Liver (tissue), 9 donors: ENCODE data around the gene RBMS3. TPM values are rescaled to one million over a fixed set of nuclear protein-coding genes. Genes with fewer than 3 reads are reported as not detected.

Source experiments
- DNase-seq: peaks from one replicate; pipeline ENCODE4 v3.0.0-alpha.2; 2017; ENCODE audit warnings: low spot score
- H3K27ac ChIP-seq, 2 donors: one replicate each; pipeline ENCODE4 v1.7.0; 2013; ENCODE audit warnings: inconsistent platforms in 2 of 2, low read length in 2 of 2, control low read depth in 1 of 2, low read depth in 1 of 2, mild to moderate bottlenecking in 1 of 2
- H3K27me3 ChIP-seq, 4 donors: one replicate each; pipeline versions ENCODE4 v1.6.1 to v1.7.0; 2013; ENCODE audit warnings: low read length in 3 of 4, inconsistent platforms in 1 of 4, mild to moderate bottlenecking in 1 of 4, moderate library complexity in 1 of 4; ENCODE audit not compliant: control insufficient read depth in 4 of 4, insufficient read depth in 4 of 4
- H3K36me3 ChIP-seq, 4 donors: one replicate each; pipeline versions ENCODE4 v1.6.1 to v1.7.0; 2013; ENCODE audit warnings: low read length in 3 of 4, mild to moderate bottlenecking in 3 of 4, low read depth in 1 of 4, moderate library complexity in 1 of 4; ENCODE audit not compliant: control insufficient read depth in 4 of 4, insufficient read depth in 3 of 4
- H3K4me1 ChIP-seq, 4 donors: one replicate each; pipeline versions ENCODE4 v1.6.1 to v1.7.0; 2013; ENCODE audit warnings: low read length in 3 of 4, mild to moderate bottlenecking in 3 of 4, moderate library complexity in 1 of 4; ENCODE audit not compliant: control insufficient read depth in 4 of 4, insufficient read depth in 4 of 4
- H3K4me3 ChIP-seq, 3 donors: one replicate each; pipeline versions ENCODE4 v1.6.1 to v1.7.0; 2013; ENCODE audit warnings: low read length in 3 of 3, control low read depth in 1 of 3, low read depth in 1 of 3, mild to moderate bottlenecking in 1 of 3
- H3K9ac ChIP-seq, 2 donors: one replicate each; pipeline ENCODE4 v1.7.0; 2013; ENCODE audit warnings: low read length in 2 of 2, mild to moderate bottlenecking in 2 of 2, moderate library complexity in 2 of 2, control low read depth in 1 of 2, low read depth in 1 of 2
- H3K9me3 ChIP-seq, 4 donors: one replicate each; pipeline versions ENCODE4 v1.6.1 to v1.7.0; 2013; ENCODE audit warnings: low read length in 3 of 4; ENCODE audit not compliant: control insufficient read depth in 4 of 4
- EGR1 ChIP-seq, 2 donors: IDR thresholded peaks; 2 replicates each; pipeline ENCODE4 v1.6.1; 2016 to 2018; ENCODE audit warnings: antibody characterized with exemption in 2 of 2, low read depth in 2 of 2
- FOXA1 ChIP-seq: IDR thresholded peaks from 2 replicates; pipeline ENCODE4 v1.6.1; 2016; ENCODE audit warnings: antibody characterized with exemption
- FOXA2 ChIP-seq: IDR thresholded peaks from 2 replicates; pipeline ENCODE4 v1.6.1; 2016; ENCODE audit warnings: antibody characterized with exemption
- GABPA ChIP-seq, 2 donors: IDR thresholded peaks in 1 of 2; conservative IDR thresholded peaks in 1 of 2; 2 replicates each; pipeline ENCODE4 v1.6.1; 2016; ENCODE audit warnings: antibody characterized with exemption in 2 of 2, mild to moderate bottlenecking in 1 of 2, moderate library complexity in 1 of 2
- HNF4G ChIP-seq: IDR thresholded peaks from 2 replicates; pipeline ENCODE4 v1.6.1; 2016; ENCODE audit warnings: antibody characterized with exemption
- JUND ChIP-seq, 2 donors: IDR thresholded peaks; 2 replicates each; pipeline ENCODE4 v1.6.1; 2016; ENCODE audit warnings: antibody characterized with exemption in 2 of 2
- NR2F2 ChIP-seq: IDR thresholded peaks from 2 replicates; pipeline ENCODE4 v1.6.1; 2016; ENCODE audit warnings: antibody characterized with exemption
- RAD21 ChIP-seq, 2 donors: IDR thresholded peaks; 2 replicates each; pipeline ENCODE4 v1.6.1; 2016; ENCODE audit warnings: antibody characterized with exemption in 2 of 2, mild to moderate bottlenecking in 2 of 2
- RXRA ChIP-seq, 2 donors: IDR thresholded peaks; 2 replicates each; pipeline ENCODE4 v1.6.1; 2017 to 2018; ENCODE audit warnings: antibody characterized with exemption in 2 of 2, mild to moderate bottlenecking in 1 of 2
- SP1 ChIP-seq: IDR thresholded peaks from 2 replicates; pipeline ENCODE4 v1.6.1; 2018; ENCODE audit warnings: antibody characterized with exemption, mild to moderate bottlenecking
- WGBS: extraction: QIAGEN DNeasy Blood & Tissue Kit; methylation state at CpG from one replicate; pipeline ENCODE4 v1.1.7; 2013; 5-methylcytosine and 5-hydroxymethylcytosine counted together
- polyA plus RNA-seq, 2 donors: library from polyadenylated mRNA; stranded (reverse) in 1 of 2; unstranded in 1 of 2; fragments of 200-250 nt in 1 of 2; fragments of >200 nt in 1 of 2; fragmentation: Nextera tagmentation in 1 of 2; extraction: Ambion mirVana in 1 of 2; gene quantifications; one replicate each; pipeline versions ENCODE4 v1.2.1 to v1.2.3, GENCODE V29; 2013 to 2015
- total RNA-seq, 2 donors: library from RNA; depleted of rRNA; stranded (reverse); fragments of >200 nt; gene quantifications; one replicate each; pipeline ENCODE4 v1.2.3, GENCODE V29; 2014
- TF ChIP-seq, protein P1 (sequence below): fragments of 150-350 bp; IDR thresholded peaks from 2 replicates; pipeline ENCODE4 v1.5.1; 2017; ENCODE audit warnings: improper control_type of control experiment, low read depth, low read length; ENCODE audit not compliant: missing input control
- TF ChIP-seq, protein P2 (sequence below): IDR thresholded peaks from 2 replicates; pipeline ENCODE4 v1.6.1; 2016; ENCODE audit warnings: antibody characterized with exemption
- TF ChIP-seq, protein P3 (sequence below): IDR thresholded peaks from 2 replicates; pipeline ENCODE4 v1.6.1; 2016; ENCODE audit warnings: antibody characterized with exemption
- donor health status: healthy.
- donor health status: healthy.
- donor health status: healthy.
- donor health status: healthy.
- donor health status: healthy.

RBMS3 gene
- total and polyA plus RNA-seq, 4 donors = 1.2 to 14.9 (median 9.3) TPM

DNA sequence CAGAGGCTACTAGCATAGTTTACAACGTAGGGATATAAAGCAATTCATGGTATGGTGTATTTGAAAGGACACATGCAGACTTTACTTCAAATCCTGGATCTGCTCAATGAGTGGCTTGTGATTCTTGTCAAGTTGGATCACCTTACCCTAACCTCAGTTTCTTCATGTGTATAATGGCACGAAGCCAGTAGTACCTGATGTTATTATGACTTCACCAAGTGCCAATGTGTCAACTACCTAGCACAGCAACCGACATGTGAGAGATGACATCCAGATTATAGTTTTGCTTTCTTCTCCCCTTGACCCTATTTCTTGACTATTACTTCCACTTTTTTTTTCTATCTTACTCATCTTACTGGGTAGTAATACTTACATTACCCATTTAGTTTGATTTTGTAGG, 304.5 kb downstream of the RBMS3 start:
- Histone ChIP-seq H3K4me1 (no peaks in the 10 kb centered on the region), H3K36me3 (no peaks in the 10 kb centered on the region), H3K9me3 (no peaks in the 10 kb centered on the region), H3K4me3 (no peak overlapping the region), H3K9ac (no peak overlapping the region), H3K27me3 (no peaks in the 10 kb centered on the region), H3K27ac (no peak overlapping the region)
- DNase-seq = no peak
- TF ChIP-seq NR2F2 = no peak
- no peak for TF ChIP-seq JUND (IDR thresholded peaks at IDR 0.05)
- TF ChIP-seq, protein P1, sequence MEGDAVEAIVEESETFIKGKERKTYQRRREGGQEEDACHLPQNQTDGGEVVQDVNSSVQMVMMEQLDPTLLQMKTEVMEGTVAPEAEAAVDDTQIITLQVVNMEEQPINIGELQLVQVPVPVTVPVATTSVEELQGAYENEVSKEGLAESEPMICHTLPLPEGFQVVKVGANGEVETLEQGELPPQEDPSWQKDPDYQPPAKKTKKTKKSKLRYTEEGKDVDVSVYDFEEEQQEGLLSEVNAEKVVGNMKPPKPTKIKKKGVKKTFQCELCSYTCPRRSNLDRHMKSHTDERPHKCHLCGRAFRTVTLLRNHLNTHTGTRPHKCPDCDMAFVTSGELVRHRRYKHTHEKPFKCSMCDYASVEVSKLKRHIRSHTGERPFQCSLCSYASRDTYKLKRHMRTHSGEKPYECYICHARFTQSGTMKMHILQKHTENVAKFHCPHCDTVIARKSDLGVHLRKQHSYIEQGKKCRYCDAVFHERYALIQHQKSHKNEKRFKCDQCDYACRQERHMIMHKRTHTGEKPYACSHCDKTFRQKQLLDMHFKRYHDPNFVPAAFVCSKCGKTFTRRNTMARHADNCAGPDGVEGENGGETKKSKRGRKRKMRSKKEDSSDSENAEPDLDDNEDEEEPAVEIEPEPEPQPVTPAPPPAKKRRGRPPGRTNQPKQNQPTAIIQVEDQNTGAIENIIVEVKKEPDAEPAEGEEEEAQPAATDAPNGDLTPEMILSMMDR = no peak
- TF ChIP-seq HNF4G = no peak
- TF ChIP-seq, protein P2, sequence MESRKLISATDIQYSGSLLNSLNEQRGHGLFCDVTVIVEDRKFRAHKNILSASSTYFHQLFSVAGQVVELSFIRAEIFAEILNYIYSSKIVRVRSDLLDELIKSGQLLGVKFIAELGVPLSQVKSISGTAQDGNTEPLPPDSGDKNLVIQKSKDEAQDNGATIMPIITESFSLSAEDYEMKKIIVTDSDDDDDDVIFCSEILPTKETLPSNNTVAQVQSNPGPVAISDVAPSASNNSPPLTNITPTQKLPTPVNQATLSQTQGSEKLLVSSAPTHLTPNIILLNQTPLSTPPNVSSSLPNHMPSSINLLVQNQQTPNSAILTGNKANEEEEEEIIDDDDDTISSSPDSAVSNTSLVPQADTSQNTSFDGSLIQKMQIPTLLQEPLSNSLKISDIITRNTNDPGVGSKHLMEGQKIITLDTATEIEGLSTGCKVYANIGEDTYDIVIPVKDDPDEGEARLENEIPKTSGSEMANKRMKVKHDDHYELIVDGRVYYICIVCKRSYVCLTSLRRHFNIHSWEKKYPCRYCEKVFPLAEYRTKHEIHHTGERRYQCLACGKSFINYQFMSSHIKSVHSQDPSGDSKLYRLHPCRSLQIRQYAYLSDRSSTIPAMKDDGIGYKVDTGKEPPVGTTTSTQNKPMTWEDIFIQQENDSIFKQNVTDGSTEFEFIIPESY = no peak
- no peak for TF ChIP-seq GABPA (IDR thresholded peaks at IDR 0.05 in 1 of 2, conservative IDR thresholded peaks at IDR 0.05 in 1 of 2)
- 83% methylated on average over 3 of the region's 3 CpGs for WGBS

DNA sequence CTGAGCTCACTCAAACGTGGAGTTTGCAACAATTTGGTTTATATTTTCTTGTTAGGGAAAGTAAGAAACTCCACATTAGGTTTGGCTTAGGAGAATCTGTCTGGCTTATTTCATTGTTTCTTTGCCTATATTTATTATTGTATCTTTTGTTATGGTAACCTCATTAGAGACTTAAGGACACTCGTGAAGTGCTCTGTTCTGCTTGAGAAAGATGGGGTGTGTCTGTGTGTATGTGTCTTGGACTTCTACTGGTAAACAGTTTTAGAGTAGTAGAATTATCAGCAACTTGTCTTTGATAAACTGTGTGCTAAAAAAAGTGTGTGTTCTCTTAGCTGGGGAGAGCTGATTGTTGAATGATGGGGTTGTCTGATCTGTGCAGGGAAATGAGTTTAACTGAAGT, 306.5 kb downstream of the RBMS3 start:
- Histone ChIP-seq H3K9me3 (no peaks in the 10 kb centered on the region), H3K9ac (no peak overlapping the region), H3K27ac (no peak overlapping the region), H3K36me3 (no peaks in the 10 kb centered on the region), H3K27me3 (no peaks in the 10 kb centered on the region), H3K4me1 (no peaks in the 10 kb centered on the region), H3K4me3 (no peak overlapping the region)
- WGBS = 68% methylated on average over 2 of the region's 2 CpGs
- DNase-seq = no peak
- TF ChIP-seq SP1 (no peak), FOXA1 (no peak), EGR1 (IDR thresholded peaks at IDR 0.05; ENCODE audit: low read depth in 2 of 2) (no peak), RXRA (IDR thresholded peaks at IDR 0.05) (no peak), HNF4G (no peak), GABPA (IDR thresholded peaks at IDR 0.05 in 1 of 2, conservative IDR thresholded peaks at IDR 0.05 in 1 of 2) (no peak), RAD21 (IDR thresholded peaks at IDR 0.05) (no peak), FOXA2 (no peak)
- TF ChIP-seq, protein P2 = no peak
- TF ChIP-seq, protein P3, sequence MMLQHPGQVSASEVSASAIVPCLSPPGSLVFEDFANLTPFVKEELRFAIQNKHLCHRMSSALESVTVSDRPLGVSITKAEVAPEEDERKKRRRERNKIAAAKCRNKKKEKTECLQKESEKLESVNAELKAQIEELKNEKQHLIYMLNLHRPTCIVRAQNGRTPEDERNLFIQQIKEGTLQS = no peak
